Umbilical cord (tissue), 2 donors: ENCODE results near the gene ZFP62. TPM values are rescaled to one million over a fixed set of nuclear protein-coding genes. Genes with fewer than 3 reads are reported as not detected.
"Not testable (repeated sequence)": the region's sequence is repeated elsewhere in the genome, so short reads cannot be mapped to it uniquely, and the experiment has no call there.

Experiments used
- DNase-seq: peaks from one replicate; pipeline ENCODE4 v3.0.0-alpha.2; 2015; ENCODE audit warnings: low spot score
- total RNA-seq: library from RNA; depleted of rRNA; stranded (reverse); fragments of >200 nt; gene quantifications from one replicate; pipeline ENCODE4 v1.2.3, GENCODE V29; 2014; ENCODE audit warnings: low replicate concordance; ENCODE audit not compliant: insufficient read depth

The ZFP62 gene
- total RNA-seq, 1 donor from 2014 or later: 25.8 TPM

- no peak for DNase-seq
Measured at GRCh38 chr5:180830253-180831138, 30.6 kb downstream of the ZFP62 start.

GRCh38 chr5:180829726-180830125, 31.4 kb downstream of the ZFP62 start:
- no peak for DNase-seq

GRCh38 chr5:180828756-180829531, 32.1 kb downstream of the ZFP62 start:
- DNase-seq: not testable (repeated sequence)

- DNase-seq: not testable (repeated sequence)
Measured at GRCh38 chr5:180827374-180827773, 33.7 kb downstream of the ZFP62 start.

- peak; percentile 50 for DNase-seq
Measured at GRCh38 chr5:180825768-180826525, 35.1 kb downstream of the ZFP62 start.

- no peak for DNase-seq
Measured at GRCh38 chr5:180824630-180825476, 36.2 kb downstream of the ZFP62 start.

GRCh38 chr5:180823940-180824629, 37.0 kb downstream of the ZFP62 start:
- no peak for DNase-seq

- DNase-seq: no peak
Measured at GRCh38 chr5:180823346-180823745, 37.7 kb downstream of the ZFP62 start.

GRCh38 chr5:180821538-180821937, 39.5 kb downstream of the ZFP62 start:
- DNase-seq: no peak

- DNase-seq: no peak
Measured at GRCh38 chr5:180820788-180821321, 40.2 kb downstream of the ZFP62 start.

- no peak for DNase-seq
Measured at GRCh38 chr5:180818677-180819341, 42.3 kb downstream of the ZFP62 start.

- no peak for DNase-seq
Measured at GRCh38 chr5:180817893-180818674, 43.0 kb downstream of the ZFP62 start.

GRCh38 chr5:180816608-180817534, 44.2 kb downstream of the ZFP62 start:
- DNase-seq: peak; percentile 68

GRCh38 chr5:180815293-180815917, 45.7 kb downstream of the ZFP62 start:
- no peak for DNase-seq

- no peak for DNase-seq
Measured at GRCh38 chr5:180813420-180813819, 47.7 kb downstream of the ZFP62 start.

- no peak for DNase-seq
Measured at GRCh38 chr5:180811623-180812124, 49.4 kb downstream of the ZFP62 start.
